Parathyroid adenoma (tissue), 2 donors: ENCODE data around the gene SLC39A8.

Experiments used
- H2AFZ ChIP-seq: fragments of 300-600 bp; sonication (generic); one replicate; pipeline ENCODE4 v1.7.0; 2017; ENCODE audit warnings: antibody characterized with exemption, mild to moderate bottlenecking
- H3K27ac ChIP-seq: fragments of 300-600 bp; sonication (generic); one replicate; pipeline ENCODE4 v1.7.0; 2017
- H3K27me3 ChIP-seq: fragments of 300-600 bp; sonication (generic); one replicate; pipeline ENCODE4 v1.7.0; 2017; ENCODE audit warnings: low read length; ENCODE audit not compliant: control insufficient read depth, insufficient read depth
- H3K36me3 ChIP-seq: fragments of 300-600 bp; sonication (generic); one replicate; pipeline ENCODE4 v1.7.0; 2017; ENCODE audit warnings: low read length; ENCODE audit not compliant: control insufficient read depth, insufficient read depth
- H3K4me1 ChIP-seq: fragments of 300-600 bp; sonication (generic); one replicate; pipeline ENCODE4 v1.7.0; 2017; ENCODE audit warnings: control low read depth
- H3K4me2 ChIP-seq: fragments of 300-600 bp; sonication (generic); one replicate; pipeline ENCODE4 v1.7.0; 2017; ENCODE audit warnings: low read length
- H3K4me3 ChIP-seq: fragments of 300-600 bp; sonication (generic); one replicate; pipeline ENCODE4 v1.7.0; 2017; ENCODE audit warnings: low read depth, low read length
- H3K79me2 ChIP-seq: fragments of 300-600 bp; sonication (generic); one replicate; pipeline ENCODE4 v1.7.0; 2017; ENCODE audit warnings: control low read depth
- H3K9ac ChIP-seq: fragments of 300-600 bp; sonication (generic); one replicate; pipeline ENCODE4 v1.7.0; 2017; ENCODE audit warnings: mild to moderate bottlenecking
- H3K9me3 ChIP-seq: fragments of 300-600 bp; sonication (generic); one replicate; pipeline ENCODE4 v1.7.0; 2017; ENCODE audit warnings: low read length; ENCODE audit not compliant: control insufficient read depth
- CTCF ChIP-seq: fragments of 300-600 bp; sonication (generic); IDR thresholded peaks from one replicate; pipeline ENCODE4 v1.7.0; 2017; ENCODE audit warnings: antibody characterized with exemption, mild to moderate bottlenecking
- donor health status: primary hyperparathyroidism.

SLC39A8 gene

GRCh38 chr4:102350634-102351033 is 5.4 kb upstream of the SLC39A8 start:
- H3K9ac ChIP-seq, result no peak overlapping the region
- no peaks in the 10 kb centered on the region for H3K27me3 ChIP-seq
- H3K9me3 ChIP-seq, result no peaks in the 10 kb centered on the region
- no peak overlapping the region for H3K4me3 ChIP-seq
- no peak for TF ChIP-seq CTCF
- no peaks in the 10 kb centered on the region for H3K36me3 ChIP-seq
- H3K79me2 ChIP-seq, result no peaks in the 10 kb centered on the region
- no peak overlapping the region for H3K27ac ChIP-seq
- no peak overlapping the region for H2AFZ ChIP-seq
- H3K4me1 ChIP-seq, result no peaks in the 10 kb centered on the region
- no peak overlapping the region for H3K4me2 ChIP-seq

GRCh38 chr4:102348701-102349100 is 3.4 kb upstream of the SLC39A8 start:
- H3K4me3 ChIP-seq, result no peak overlapping the region
- TF ChIP-seq CTCF, result no peak

GRCh38 chr4:102345795-102346100 is 466 bp upstream of the SLC39A8 start:
- no peaks in the 10 kb centered on the region for H3K9me3 ChIP-seq
- peak overlapping the region; percentile 67 for H3K4me2 ChIP-seq
- no peak for TF ChIP-seq CTCF
- no peaks in the 10 kb centered on the region for H3K36me3 ChIP-seq
- H3K79me2 ChIP-seq, result no peaks in the 10 kb centered on the region
- H3K4me1 ChIP-seq, result peaks cover 2% of the 10 kb centered on the region
- no peak overlapping the region for H3K9ac ChIP-seq
- H2AFZ ChIP-seq, result peak overlapping the region; percentile 88
- peak overlapping the region; percentile 82 for H3K27ac ChIP-seq
- no peaks in the 10 kb centered on the region for H3K27me3 ChIP-seq
- peak overlapping the region; percentile 81 for H3K4me3 ChIP-seq

More at GRCh38 chr4:102348701-102349100, 3.4 kb upstream of the SLC39A8 start:
- Histone ChIP-seq H2AFZ (no peak overlapping the region), H3K4me1 (no peaks in the 10 kb centered on the region), H3K27me3 (no peaks in the 10 kb centered on the region), H3K36me3 (no peaks in the 10 kb centered on the region), H3K4me2 (no peak overlapping the region), H3K27ac (no peak overlapping the region), H3K79me2 (no peaks in the 10 kb centered on the region), H3K9ac (no peak overlapping the region), H3K9me3 (no peaks in the 10 kb centered on the region)

- peak overlapping the region; percentile 67 for H3K4me2 ChIP-seq
- no peak for TF ChIP-seq CTCF
- no peaks in the 10 kb centered on the region for H3K9me3 ChIP-seq
- peak overlapping the region; percentile 88 for H2AFZ ChIP-seq
- H3K9ac ChIP-seq, result no peak overlapping the region
- H3K4me3 ChIP-seq, result peak overlapping the region; percentile 81
- no peaks in the 10 kb centered on the region for H3K27me3 ChIP-seq
- H3K4me1 ChIP-seq, result peaks cover 2% of the 10 kb centered on the region
- H3K27ac ChIP-seq, result peak overlapping the region; percentile 82
- no peaks in the 10 kb centered on the region for H3K36me3 ChIP-seq
- no peaks in the 10 kb centered on the region for H3K79me2 ChIP-seq
Observed at GRCh38 chr4:102344520-102344953, 745 bp downstream of the SLC39A8 start.

GRCh38 chr4:102343964-102344519 is 1.2 kb downstream of the SLC39A8 start:
- Histone ChIP-seq H3K4me3 (peak overlapping the region; percentile 81), H3K9ac (no peak overlapping the region), H3K36me3 (no peaks in the 10 kb centered on the region), H3K27me3 (no peaks in the 10 kb centered on the region), H3K9me3 (no peaks in the 10 kb centered on the region), H2AFZ (peak overlapping the region; percentile 88), H3K79me2 (no peaks in the 10 kb centered on the region), H3K4me2 (peak overlapping the region; percentile 67), H3K27ac (peak overlapping the region; percentile 82), H3K4me1 (peaks cover 2% of the 10 kb centered on the region)
- TF ChIP-seq CTCF, result no peak
